ENCODE data around the gene DDX24. TPM values are rescaled to one million over a fixed set of nuclear protein-coding genes. Genes with fewer than 3 reads are reported as not detected.

Gene DDX24
- polyA plus RNA-seq, 1 donor (not counting 4 experiments of a cell fraction or from before 2014, with no cell fraction given): 171 TPM

DNA sequence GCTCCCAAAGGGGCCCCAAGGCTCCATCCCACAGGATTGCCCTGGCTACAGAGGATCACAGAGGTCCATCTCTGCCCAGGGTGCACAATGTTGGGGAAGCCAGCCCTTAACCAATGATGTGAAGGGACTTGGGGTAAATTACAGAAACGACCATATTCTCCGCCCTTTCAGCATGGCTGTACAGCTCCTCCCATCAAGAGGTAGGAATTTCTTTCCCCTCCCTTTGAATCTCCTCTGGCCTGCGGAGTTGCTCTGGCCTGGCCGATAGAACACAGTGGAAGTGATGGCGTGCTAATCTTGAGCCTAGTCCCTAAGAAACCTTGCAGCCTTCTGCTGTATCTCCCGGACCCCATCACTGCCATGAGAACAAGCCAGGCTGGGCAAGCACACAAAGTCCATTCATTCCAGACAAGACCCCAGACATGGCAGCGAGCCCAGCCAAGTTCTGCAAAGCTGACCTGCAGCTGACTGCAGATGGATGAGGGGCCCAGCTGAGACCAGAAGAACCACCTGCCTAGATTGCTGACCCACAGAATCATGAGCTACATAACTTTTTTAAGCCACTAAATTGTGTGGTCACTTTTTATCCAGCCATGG lies 22.6 kb upstream of the DDX24 start:
- Histone ChIP-seq H3K9ac (ENCODE audit: control insufficient read depth, extremely low read depth, insufficient read depth, low read length) (no peak overlapping the region), H3K27ac (ENCODE audit: control insufficient read depth, insufficient read depth, low read length) (no peak overlapping the region), H2AFZ (ENCODE audit: control insufficient read depth, low read length) (no peak overlapping the region), H3K9me3 (ENCODE audit: control insufficient read depth, low read depth, low read length) (no peaks in the 10 kb centered on the region), H3K79me2 (ENCODE audit: control insufficient read depth, insufficient read depth, low read length) (no peaks in the 10 kb centered on the region), H4K20me1 (ENCODE audit: control insufficient read depth, extremely low read depth, insufficient read depth, low read length) (no peaks in the 10 kb centered on the region), H3K4me1 (ENCODE audit: control insufficient read depth, extremely low read depth, insufficient read depth, low read length) (no peaks in the 10 kb centered on the region), H3K9me1 (ENCODE audit: control insufficient read depth, extremely low read depth, insufficient read depth, low read length) (no peaks in the 10 kb centered on the region), H3K27me3 (ENCODE audit: control insufficient read depth, extremely low read depth, insufficient read depth, low read length) (no peaks in the 10 kb centered on the region), H3K36me3 (ENCODE audit: control insufficient read depth in 2 of 2, extremely low read depth in 1 of 2, insufficient read depth in 2 of 2, low read length in 2 of 2) (no peaks in the 10 kb centered on the region), H3K4me3 (ENCODE audit: control insufficient read depth in 2 of 3, extremely low read depth in 1 of 3, insufficient read depth in 2 of 3, low read depth in 1 of 3, low read length in 3 of 3) (no peak overlapping the region), H3K4me2 (ENCODE audit: control insufficient read depth, extremely low read depth, insufficient read depth, low read depth, low read length) (no peak overlapping the region)
- dilution Hi-C loops (cut with MboI; ENCODE audit: extremely low pct_ligation_motif_present, low sequenced_read_pairs): no loop called here
- DNase-seq (ENCODE audit: low read depth, low spot score): no peak
- FAIRE-seq: no peak
- no peak for TF ChIP-seq EZH2 (IDR thresholded peaks at IDR 0.05; ENCODE audit: low read length)
- TF ChIP-seq, protein P1, sequence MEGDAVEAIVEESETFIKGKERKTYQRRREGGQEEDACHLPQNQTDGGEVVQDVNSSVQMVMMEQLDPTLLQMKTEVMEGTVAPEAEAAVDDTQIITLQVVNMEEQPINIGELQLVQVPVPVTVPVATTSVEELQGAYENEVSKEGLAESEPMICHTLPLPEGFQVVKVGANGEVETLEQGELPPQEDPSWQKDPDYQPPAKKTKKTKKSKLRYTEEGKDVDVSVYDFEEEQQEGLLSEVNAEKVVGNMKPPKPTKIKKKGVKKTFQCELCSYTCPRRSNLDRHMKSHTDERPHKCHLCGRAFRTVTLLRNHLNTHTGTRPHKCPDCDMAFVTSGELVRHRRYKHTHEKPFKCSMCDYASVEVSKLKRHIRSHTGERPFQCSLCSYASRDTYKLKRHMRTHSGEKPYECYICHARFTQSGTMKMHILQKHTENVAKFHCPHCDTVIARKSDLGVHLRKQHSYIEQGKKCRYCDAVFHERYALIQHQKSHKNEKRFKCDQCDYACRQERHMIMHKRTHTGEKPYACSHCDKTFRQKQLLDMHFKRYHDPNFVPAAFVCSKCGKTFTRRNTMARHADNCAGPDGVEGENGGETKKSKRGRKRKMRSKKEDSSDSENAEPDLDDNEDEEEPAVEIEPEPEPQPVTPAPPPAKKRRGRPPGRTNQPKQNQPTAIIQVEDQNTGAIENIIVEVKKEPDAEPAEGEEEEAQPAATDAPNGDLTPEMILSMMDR (optimal IDR thresholded peaks at IDR 0.05 in 1 of 3, IDR thresholded peaks at IDR 0.05 in 1 of 3, conservative IDR thresholded peaks at IDR 0.05 in 1 of 3; ENCODE audit: extremely low read depth in 1 of 3, insufficient read depth in 2 of 3, low read length in 3 of 3): no peak

DNA sequence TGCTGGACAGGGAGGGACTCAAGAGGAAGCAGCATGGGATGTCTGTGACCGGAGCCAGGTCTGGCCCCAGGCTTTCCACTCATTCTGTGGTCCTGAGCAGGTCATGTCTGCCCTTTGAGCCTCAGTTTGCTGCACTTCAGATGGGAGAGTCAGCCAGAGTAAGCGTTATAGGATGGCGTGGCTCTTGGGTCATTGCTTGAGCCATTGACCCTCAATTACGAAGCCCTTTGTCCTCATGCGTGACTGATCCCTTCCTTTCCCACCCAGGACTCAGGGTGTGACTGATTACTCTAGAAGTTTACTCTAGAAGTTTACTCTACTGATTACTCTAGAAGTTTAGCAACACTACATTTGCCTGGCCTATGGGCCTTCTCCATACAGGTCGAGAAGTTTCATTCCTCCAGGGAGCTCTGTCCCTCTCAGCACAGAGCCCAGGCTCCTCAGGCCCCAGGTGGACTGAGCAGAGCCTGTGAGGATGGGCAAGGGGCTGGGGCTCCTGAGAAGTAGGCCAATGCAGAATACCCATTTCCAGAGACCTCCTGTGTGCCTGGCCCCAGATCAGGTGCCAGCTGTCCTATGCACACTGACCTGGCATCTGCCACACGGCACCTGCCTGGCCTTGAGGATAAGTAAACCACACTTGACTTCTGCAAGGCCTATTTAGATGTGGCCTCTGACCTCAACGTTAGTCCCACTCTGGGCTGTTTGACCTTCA lies 21.9 kb upstream of the DDX24 start:
- no peak overlapping the region for H3K9ac ChIP-seq (ENCODE audit: control insufficient read depth, extremely low read depth, insufficient read depth, low read length)

More for the DNA sequence above, 21.9 kb upstream of the DDX24 start:
- Histone ChIP-seq H4K20me1 (ENCODE audit: control insufficient read depth, extremely low read depth, insufficient read depth, low read length) (no peaks in the 10 kb centered on the region), H3K9me3 (ENCODE audit: control insufficient read depth, low read depth, low read length) (no peaks in the 10 kb centered on the region), H3K27me3 (ENCODE audit: control insufficient read depth, extremely low read depth, insufficient read depth, low read length) (no peaks in the 10 kb centered on the region), H3K27ac (ENCODE audit: control insufficient read depth, insufficient read depth, low read length) (no peak overlapping the region), H3K36me3 (ENCODE audit: control insufficient read depth in 2 of 2, extremely low read depth in 1 of 2, insufficient read depth in 2 of 2, low read length in 2 of 2) (peaks cover 0 to 1% of the 10 kb centered on the region in 2 experiments), H3K4me2 (ENCODE audit: control insufficient read depth, extremely low read depth, insufficient read depth, low read depth, low read length) (no peak overlapping the region), H3K4me3 (ENCODE audit: control insufficient read depth in 2 of 3, extremely low read depth in 1 of 3, insufficient read depth in 2 of 3, low read depth in 1 of 3, low read length in 3 of 3) (no peak overlapping the region), H3K79me2 (ENCODE audit: control insufficient read depth, insufficient read depth, low read length) (no peaks in the 10 kb centered on the region), H3K4me1 (ENCODE audit: control insufficient read depth, extremely low read depth, insufficient read depth, low read length) (no peaks in the 10 kb centered on the region), H3K9me1 (ENCODE audit: control insufficient read depth, extremely low read depth, insufficient read depth, low read length) (no peaks in the 10 kb centered on the region), H2AFZ (ENCODE audit: control insufficient read depth, low read length) (no peak overlapping the region)
- FAIRE-seq (no peak), DNase-seq (ENCODE audit: low read depth, low spot score) (no peak)
- dilution Hi-C loops (cut with MboI; ENCODE audit: extremely low pct_ligation_motif_present, low sequenced_read_pairs): no loop called here
- TF ChIP-seq, protein P1 (optimal IDR thresholded peaks at IDR 0.05 in 1 of 3, IDR thresholded peaks at IDR 0.05 in 1 of 3, conservative IDR thresholded peaks at IDR 0.05 in 1 of 3; ENCODE audit: extremely low read depth in 1 of 3, insufficient read depth in 2 of 3, low read length in 3 of 3): no peak
- no peak for TF ChIP-seq EZH2 (IDR thresholded peaks at IDR 0.05; ENCODE audit: low read length)

Data from keratinocyte (primary cell).